KMS-11 (cell line): ENCODE data around the gene CPNE6.

Experiments used
- H2AFZ ChIP-seq: fragments of 200-600 bp; sonication (generic); 2 replicates; pipeline ENCODE4 v1.6.1; 2016; ENCODE audit warnings: antibody characterized with exemption, mixed run types, low read depth
- H3K27ac ChIP-seq: fragments of 200-600 bp; sonication (generic); 2 replicates; pipeline ENCODE4 v1.6.1; 2016; ENCODE audit warnings: mild to moderate bottlenecking, mixed run types
- H3K27me3 ChIP-seq: fragments of 200-600 bp; sonication (generic); 2 replicates; pipeline ENCODE4 v1.6.1; 2017; ENCODE audit warnings: mild to moderate bottlenecking, low read depth, mixed run types, moderate library complexity; ENCODE audit not compliant: insufficient read depth
- H3K36me3 ChIP-seq: fragments of 200-600 bp; sonication (generic); 2 replicates; pipeline ENCODE4 v1.6.1; 2017; ENCODE audit warnings: mild to moderate bottlenecking, mixed run types; ENCODE audit not compliant: insufficient read depth
- H3K4me1 ChIP-seq: fragments of 200-600 bp; sonication (generic); 2 replicates; pipeline ENCODE4 v1.6.1; 2016; ENCODE audit warnings: mild to moderate bottlenecking, low read depth, mixed run types; ENCODE audit not compliant: poor library complexity, severe bottlenecking
- H3K4me2 ChIP-seq: fragments of 200-600 bp; sonication (generic); 2 replicates; pipeline ENCODE4 v1.7.0; 2016; ENCODE audit warnings: mild to moderate bottlenecking, mixed run types
- H3K4me3 ChIP-seq: fragments of 200-600 bp; sonication (generic); IDR thresholded peaks from 2 replicates; pipeline ENCODE4 v1.6.1; 2017; ENCODE audit warnings: low read depth, low read length, mixed read lengths; ENCODE audit not compliant: insufficient read depth
- H3K79me2 ChIP-seq: fragments of 200-600 bp; sonication (generic); 2 replicates; pipeline ENCODE4 v1.6.1; 2016; ENCODE audit warnings: low read depth, mixed run types; ENCODE audit not compliant: insufficient read depth
- H3K9ac ChIP-seq: fragments of 200-600 bp; sonication (generic); 2 replicates; pipeline ENCODE4 v1.6.1; 2016; ENCODE audit warnings: mild to moderate bottlenecking, mixed run types
- H4K20me1 ChIP-seq: fragments of 200-600 bp; sonication (generic); 2 replicates; pipeline ENCODE4 v1.6.1; 2016; ENCODE audit warnings: mild to moderate bottlenecking, mixed run types; ENCODE audit not compliant: insufficient read depth
- CTCF ChIP-seq: fragments of 200-600 bp; sonication (generic); conservative IDR thresholded peaks from 2 replicates; pipeline ENCODE4 v1.6.1; 2017; ENCODE audit warnings: low read depth, mild to moderate bottlenecking, antibody characterized with exemption, low read length, moderate library complexity, mixed read lengths

CPNE6 gene

GRCh38 chr14:24089890-24090289 lies 18.5 kb downstream of the CPNE6 start:
- Histone ChIP-seq H3K36me3 (no peaks in the 10 kb centered on the region), H2AFZ (no peak overlapping the region), H3K4me2 (no peak overlapping the region), H3K27me3 (no peaks in the 10 kb centered on the region), H3K4me3 (no peak overlapping the region), H3K9ac (no peak overlapping the region), H3K27ac (no peak overlapping the region), H3K4me1 (peaks cover 16% of the 10 kb centered on the region), H3K79me2 (peaks cover 4% of the 10 kb centered on the region; the same call in 1 of the 2 replicates), H4K20me1 (no peaks in the 10 kb centered on the region)
- no peak for TF ChIP-seq CTCF

GRCh38 chr14:24092110-24092504 lies 20.7 kb downstream of the CPNE6 start:
- no peaks in the 10 kb centered on the region for H4K20me1 ChIP-seq
- H3K4me1 ChIP-seq, result peaks cover 19% of the 10 kb centered on the region
- H3K4me3 ChIP-seq, result no peak overlapping the region
- TF ChIP-seq CTCF, result no peak
- H2AFZ ChIP-seq, result no peak overlapping the region
- no peaks in the 10 kb centered on the region for H3K36me3 ChIP-seq
- no peak overlapping the region for H3K27ac ChIP-seq
- no peaks in the 10 kb centered on the region for H3K27me3 ChIP-seq
- H3K79me2 ChIP-seq, result peaks cover 8% of the 10 kb centered on the region; the same call in 1 of the 2 replicates
- no peak overlapping the region for H3K4me2 ChIP-seq
- no peak overlapping the region for H3K9ac ChIP-seq

- no peak overlapping the region for H3K9ac ChIP-seq
- peaks cover 19% of the 10 kb centered on the region for H3K4me1 ChIP-seq
- H3K4me2 ChIP-seq, result no peak overlapping the region
These were observed 21.3 kb downstream of the CPNE6 start for GRCh38 chr14:24092505-24093206.

GRCh38 chr14:24093207-24093900 lies 22.0 kb downstream of the CPNE6 start:
- TF ChIP-seq CTCF, result no peak
- Histone ChIP-seq H3K9ac (peak overlapping the region; percentile 78; the same call in 1 of the 2 replicates), H2AFZ (peak overlapping the region; percentile 71; the same call in 1 of the 2 replicates)

More at GRCh38 chr14:24092505-24093206, 21.3 kb downstream of the CPNE6 start:
- H3K27me3 ChIP-seq, result no peaks in the 10 kb centered on the region
- H3K36me3 ChIP-seq, result no peaks in the 10 kb centered on the region
- no peaks in the 10 kb centered on the region for H4K20me1 ChIP-seq
- no peak for TF ChIP-seq CTCF
- H3K4me3 ChIP-seq, result no peak overlapping the region
- peaks cover 8% of the 10 kb centered on the region; the same call in 1 of the 2 replicates for H3K79me2 ChIP-seq
- no peak overlapping the region for H3K27ac ChIP-seq
- no peak overlapping the region for H2AFZ ChIP-seq

More at GRCh38 chr14:24093207-24093900, 22.0 kb downstream of the CPNE6 start:
- Histone ChIP-seq H3K27ac (no peak overlapping the region), H3K36me3 (no peaks in the 10 kb centered on the region), H4K20me1 (no peaks in the 10 kb centered on the region), H3K79me2 (peaks cover 8% of the 10 kb centered on the region; the same call in 1 of the 2 replicates), H3K4me1 (peaks cover 19% of the 10 kb centered on the region), H3K4me3 (no peak overlapping the region), H3K27me3 (no peaks in the 10 kb centered on the region), H3K4me2 (peak overlapping the region; percentile 25; the same call in 1 of the 2 replicates)
